HEK293 (cell line): ENCODE measurements around the gene SAPCD1.

Experiments
- CTCF ChIP-seq: fragments of 450-650 bp; formaldehyde crosslinking; IDR thresholded peaks from 2 replicates; pipeline ENCODE4 v1.5.1; 2016; ENCODE audit warnings: missing biosample characterization, missing genetic modification characterization
- KLF7 ChIP-seq: fragments of 450-650 bp; formaldehyde crosslinking; IDR thresholded peaks from 2 replicates; pipeline ENCODE4 v1.5.1; 2016; ENCODE audit warnings: missing biosample characterization, missing genetic modification characterization, borderline replicate concordance
- REPIN1 ChIP-seq: fragments of 450-650 bp; formaldehyde crosslinking; IDR thresholded peaks from 2 replicates; pipeline ENCODE4 v1.5.1; 2017; ENCODE audit warnings: missing biosample characterization, missing genetic modification characterization, low read depth
- ZNF138 ChIP-seq: fragments of 450-650 bp; formaldehyde crosslinking; IDR thresholded peaks from 2 replicates; pipeline ENCODE4 v1.5.1; 2016; ENCODE audit warnings: missing biosample characterization, missing genetic modification characterization, borderline replicate concordance
- ZNF175 ChIP-seq: fragments of 450-650 bp; formaldehyde crosslinking; IDR thresholded peaks from 2 replicates; pipeline ENCODE4 v1.5.1; 2016; ENCODE audit warnings: missing biosample characterization, missing genetic modification characterization
- ZNF274 ChIP-seq, 2 experiments: fragments of 200-500 bp in 1 of 2; fragments of 450-650 bp in 1 of 2; sonication (Bioruptor generic) in 1 of 2; formaldehyde crosslinking in 1 of 2; IDR thresholded peaks; 2 replicates each; pipeline versions ENCODE4 v1.5.1 to v1.6.1; 2014 to 2016; ENCODE audit warnings: borderline replicate concordance in 1 of 2, inconsistent platforms in 1 of 2, low read length in 1 of 2, missing biosample characterization in 1 of 2, missing genetic modification characterization in 1 of 2
- ZNF48 ChIP-seq: fragments of 450-650 bp; formaldehyde crosslinking; IDR thresholded peaks from 2 replicates; pipeline ENCODE4 v1.5.1; 2016; ENCODE audit warnings: missing biosample characterization, missing genetic modification characterization
- ZNF776 ChIP-seq: fragments of 450-650 bp; formaldehyde crosslinking; IDR thresholded peaks from 2 replicates; pipeline ENCODE4 v1.5.0; 2017; ENCODE audit warnings: missing biosample characterization, missing genetic modification characterization, borderline replicate concordance
- TF ChIP-seq, protein P1 (sequence below): fragments of 450-650 bp; formaldehyde crosslinking; IDR thresholded peaks from 2 replicates; pipeline ENCODE4 v1.5.1; 2016; ENCODE audit warnings: missing biosample characterization, missing genetic modification characterization
- TF ChIP-seq, protein P2 (sequence below): fragments of 450-650 bp; formaldehyde crosslinking; IDR thresholded peaks from 2 replicates; pipeline ENCODE4 v1.5.1; 2016; ENCODE audit warnings: missing biosample characterization, missing genetic modification characterization

DNA sequence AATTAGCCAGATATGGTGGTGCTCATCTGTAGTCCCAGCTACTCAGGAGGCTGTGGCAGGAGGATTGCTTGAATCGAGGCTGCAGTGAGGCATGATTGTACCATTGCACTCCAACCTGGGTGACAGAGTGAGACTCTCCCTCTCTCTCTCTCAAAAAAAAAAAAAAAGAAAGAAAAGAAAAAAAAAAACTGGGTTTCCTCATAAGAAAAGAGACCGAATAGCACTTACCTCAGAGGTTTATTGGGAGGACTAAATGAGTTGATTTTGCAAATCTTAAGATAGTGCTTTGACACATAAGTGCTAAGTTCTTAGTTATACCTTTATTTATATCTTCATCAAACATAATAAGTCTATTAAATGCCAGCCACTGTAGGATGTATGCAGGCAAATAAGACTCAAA lies 8.4 kb downstream of the SAPCD1 start:
- TF ChIP-seq, protein P1, sequence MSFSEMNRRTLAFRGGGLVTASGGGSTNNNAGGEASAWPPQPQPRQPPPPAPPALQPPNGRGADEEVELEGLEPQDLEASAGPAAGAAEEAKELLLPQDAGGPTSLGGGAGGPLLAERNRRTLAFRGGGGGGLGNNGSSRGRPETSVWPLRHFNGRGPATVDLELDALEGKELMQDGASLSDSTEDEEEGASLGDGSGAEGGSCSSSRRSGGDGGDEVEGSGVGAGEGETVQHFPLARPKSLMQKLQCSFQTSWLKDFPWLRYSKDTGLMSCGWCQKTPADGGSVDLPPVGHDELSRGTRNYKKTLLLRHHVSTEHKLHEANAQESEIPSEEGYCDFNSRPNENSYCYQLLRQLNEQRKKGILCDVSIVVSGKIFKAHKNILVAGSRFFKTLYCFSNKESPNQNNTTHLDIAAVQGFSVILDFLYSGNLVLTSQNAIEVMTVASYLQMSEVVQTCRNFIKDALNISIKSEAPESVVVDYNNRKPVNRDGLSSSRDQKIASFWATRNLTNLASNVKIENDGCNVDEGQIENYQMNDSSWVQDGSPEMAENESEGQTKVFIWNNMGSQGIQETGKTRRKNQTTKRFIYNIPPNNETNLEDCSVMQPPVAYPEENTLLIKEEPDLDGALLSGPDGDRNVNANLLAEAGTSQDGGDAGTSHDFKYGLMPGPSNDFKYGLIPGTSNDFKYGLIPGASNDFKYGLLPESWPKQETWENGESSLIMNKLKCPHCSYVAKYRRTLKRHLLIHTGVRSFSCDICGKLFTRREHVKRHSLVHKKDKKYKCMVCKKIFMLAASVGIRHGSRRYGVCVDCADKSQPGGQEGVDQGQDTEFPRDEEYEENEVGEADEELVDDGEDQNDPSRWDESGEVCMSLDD (tag by site-specific recombination): no peak
- TF ChIP-seq KLF7 (tag by site-specific recombination): no peak
- no peak for TF ChIP-seq ZNF776 (tag by site-specific recombination)
- no peak for TF ChIP-seq REPIN1 (tag by site-specific recombination)
- no peak for TF ChIP-seq ZNF175 (tag by site-specific recombination)
- no peak for TF ChIP-seq CTCF
- TF ChIP-seq ZNF48: no peak
- TF ChIP-seq, protein P2, sequence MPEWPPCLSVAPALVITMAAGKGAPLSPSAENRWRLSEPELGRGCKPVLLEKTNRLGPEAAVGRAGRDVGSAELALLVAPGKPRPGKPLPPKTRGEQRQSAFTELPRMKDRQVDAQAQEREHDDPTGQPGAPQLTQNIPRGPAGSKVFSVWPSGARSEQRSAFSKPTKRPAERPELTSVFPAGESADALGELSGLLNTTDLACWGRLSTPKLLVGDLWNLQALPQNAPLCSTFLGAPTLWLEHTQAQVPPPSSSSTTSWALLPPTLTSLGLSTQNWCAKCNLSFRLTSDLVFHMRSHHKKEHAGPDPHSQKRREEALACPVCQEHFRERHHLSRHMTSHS (tag by site-specific recombination): no peak
- TF ChIP-seq ZNF274 (IDR thresholded peaks at IDR 0.05; ENCODE audit: low read length): no peak
- TF ChIP-seq ZNF274 (tag by site-specific recombination; IDR thresholded peaks at IDR 0.05; ENCODE audit: borderline replicate concordance): no peak
- TF ChIP-seq ZNF138 (tag by site-specific recombination): no peak
